K562 (cell line): ENCODE data around the gene CGNL1.

ENCODE experiments used
- AFF4 ChIP-seq: sonication (generic); formaldehyde crosslinking; IDR thresholded peaks from 2 replicates; pipeline ENCODE4 v1.8.0; 2023; ENCODE audit warnings: mild to moderate bottlenecking, missing genetic modification reagents
- ATF7 ChIP-seq: fragments of 450-650 bp; IDR thresholded peaks from 2 replicates; pipeline ENCODE4 v1.7.1; 2014; ENCODE audit warnings: mild to moderate bottlenecking, moderate library complexity
- KAT2B ChIP-seq: IDR thresholded peaks from one replicate; pipeline ENCODE4 v1.6.1; 2012; ENCODE audit warnings: low read depth, mild to moderate bottlenecking, control low read depth, inconsistent platforms, low read length, moderate library complexity
- MXI1 ChIP-seq: IDR thresholded peaks from 2 replicates; pipeline ENCODE4 v1.6.1; 2011; ENCODE audit warnings: low read depth, mild to moderate bottlenecking, improper control_type of control experiment, low read length

- TF ChIP-seq MXI1 (no peak), KAT2B (no peak), ATF7 (no peak), AFF4 (no peak)
These were observed 15.2 kb downstream of the CGNL1 start for GRCh38 chr15:57391537-57391936.
